ENCODE results near the gene FSIP1. TPM values are rescaled to one million over a fixed set of nuclear protein-coding genes. Genes with fewer than 3 reads are reported as not detected.

The FSIP1 gene
- total RNA-seq, 1 donor from 2014 or later: 0.41 TPM

DNA sequence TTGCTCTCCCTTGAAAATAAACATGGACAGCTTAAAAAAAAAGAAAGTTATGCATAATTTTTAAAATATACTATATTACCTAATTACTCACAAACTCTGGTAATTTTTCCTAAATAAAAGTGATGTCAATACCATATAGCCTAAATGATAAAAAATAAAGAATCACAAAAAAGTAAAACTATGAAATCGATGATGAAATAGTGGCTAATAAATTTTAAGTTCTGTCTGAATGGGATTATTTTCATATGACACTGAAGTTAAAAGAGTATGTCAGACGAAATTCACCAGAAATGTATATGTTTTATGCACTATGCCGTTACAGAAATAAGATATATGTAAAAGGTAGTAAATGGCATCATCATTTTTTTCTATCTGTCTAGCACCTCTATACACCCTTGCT is 51.4 kb downstream of the FSIP1 start:
- TF ChIP-seq, protein P1, sequence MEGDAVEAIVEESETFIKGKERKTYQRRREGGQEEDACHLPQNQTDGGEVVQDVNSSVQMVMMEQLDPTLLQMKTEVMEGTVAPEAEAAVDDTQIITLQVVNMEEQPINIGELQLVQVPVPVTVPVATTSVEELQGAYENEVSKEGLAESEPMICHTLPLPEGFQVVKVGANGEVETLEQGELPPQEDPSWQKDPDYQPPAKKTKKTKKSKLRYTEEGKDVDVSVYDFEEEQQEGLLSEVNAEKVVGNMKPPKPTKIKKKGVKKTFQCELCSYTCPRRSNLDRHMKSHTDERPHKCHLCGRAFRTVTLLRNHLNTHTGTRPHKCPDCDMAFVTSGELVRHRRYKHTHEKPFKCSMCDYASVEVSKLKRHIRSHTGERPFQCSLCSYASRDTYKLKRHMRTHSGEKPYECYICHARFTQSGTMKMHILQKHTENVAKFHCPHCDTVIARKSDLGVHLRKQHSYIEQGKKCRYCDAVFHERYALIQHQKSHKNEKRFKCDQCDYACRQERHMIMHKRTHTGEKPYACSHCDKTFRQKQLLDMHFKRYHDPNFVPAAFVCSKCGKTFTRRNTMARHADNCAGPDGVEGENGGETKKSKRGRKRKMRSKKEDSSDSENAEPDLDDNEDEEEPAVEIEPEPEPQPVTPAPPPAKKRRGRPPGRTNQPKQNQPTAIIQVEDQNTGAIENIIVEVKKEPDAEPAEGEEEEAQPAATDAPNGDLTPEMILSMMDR (IDR thresholded peaks at IDR 0.05; ENCODE audit: unreplicated experiment): no peak
- DNase-seq (ENCODE audit: low spot score): no peak
- no peak overlapping the region for H3K4me3 Mint-ChIP-seq (ENCODE audit: unreplicated experiment)
- no peaks in the 10 kb centered on the region for H3K9me3 Mint-ChIP-seq (ENCODE audit: unreplicated experiment)
- no peak overlapping the region for H3K27ac Mint-ChIP-seq (ENCODE audit: unreplicated experiment)
- peaks cover 2% of the 10 kb centered on the region for H3K27me3 Mint-ChIP-seq (ENCODE audit: unreplicated experiment)
- H3K4me1 Mint-ChIP-seq (ENCODE audit: unreplicated experiment): no peaks in the 10 kb centered on the region
- H3K36me3 Mint-ChIP-seq (ENCODE audit: low read depth, unreplicated experiment): no peaks in the 10 kb centered on the region

DNA sequence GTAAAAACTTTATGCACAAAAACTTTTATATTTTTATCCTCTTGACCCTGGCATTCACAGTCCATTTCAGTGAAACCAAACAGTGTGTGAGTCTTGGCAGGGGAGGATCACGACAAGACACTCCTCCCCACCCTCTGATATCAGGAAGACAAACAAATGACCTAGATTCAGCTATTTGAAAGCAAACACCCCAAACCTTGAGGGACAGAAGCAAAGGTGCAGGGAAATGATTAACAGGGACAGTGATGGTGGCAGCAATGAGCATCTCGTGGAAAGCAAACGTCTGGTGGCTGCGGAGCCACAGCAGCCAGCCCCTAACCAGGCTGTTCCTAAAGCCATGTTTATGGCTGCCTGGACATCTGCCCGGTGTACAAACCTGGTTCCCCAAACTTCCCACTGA is 52.1 kb downstream of the FSIP1 start:
- no peak overlapping the region for H3K27ac Mint-ChIP-seq (ENCODE audit: unreplicated experiment)
- H3K9me3 Mint-ChIP-seq (ENCODE audit: unreplicated experiment): no peaks in the 10 kb centered on the region
- H3K36me3 Mint-ChIP-seq (ENCODE audit: low read depth, unreplicated experiment): no peaks in the 10 kb centered on the region
- no peaks in the 10 kb centered on the region for H3K4me1 Mint-ChIP-seq (ENCODE audit: unreplicated experiment)
- H3K4me3 Mint-ChIP-seq (ENCODE audit: unreplicated experiment): no peak overlapping the region
- H3K27me3 Mint-ChIP-seq (ENCODE audit: unreplicated experiment): no peaks in the 10 kb centered on the region
- TF ChIP-seq, protein P1 (IDR thresholded peaks at IDR 0.05; ENCODE audit: unreplicated experiment): no peak
- DNase-seq (ENCODE audit: low spot score): no peak

DNA sequence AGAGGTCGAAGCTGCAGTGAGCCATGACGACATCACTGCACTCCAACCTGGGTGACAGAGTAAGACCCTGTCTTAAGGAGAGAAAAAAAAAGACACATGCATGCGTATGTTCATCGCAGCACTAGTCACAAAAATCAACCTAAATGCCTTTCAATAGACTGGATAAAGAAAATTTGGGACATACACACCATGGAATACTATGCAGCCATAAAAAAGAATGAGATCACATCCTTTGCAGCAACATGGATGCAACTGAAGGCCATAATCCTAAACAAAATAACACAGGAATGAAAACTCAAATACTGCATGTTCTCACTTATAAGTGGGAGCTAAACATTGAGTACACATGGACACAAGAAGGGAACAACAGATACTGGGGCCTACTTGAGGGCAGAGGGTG is 53.1 kb downstream of the FSIP1 start:
- no peaks in the 10 kb centered on the region for H3K36me3 Mint-ChIP-seq (ENCODE audit: low read depth, unreplicated experiment)
- DNase-seq (ENCODE audit: low spot score): no peak
- H3K27ac Mint-ChIP-seq (ENCODE audit: unreplicated experiment): no peak overlapping the region
- H3K9me3 Mint-ChIP-seq (ENCODE audit: unreplicated experiment): no peaks in the 10 kb centered on the region
- H3K4me3 Mint-ChIP-seq (ENCODE audit: unreplicated experiment): no peak overlapping the region
- TF ChIP-seq, protein P1 (IDR thresholded peaks at IDR 0.05; ENCODE audit: unreplicated experiment): no peak
- no peaks in the 10 kb centered on the region for H3K4me1 Mint-ChIP-seq (ENCODE audit: unreplicated experiment)
- no peaks in the 10 kb centered on the region for H3K27me3 Mint-ChIP-seq (ENCODE audit: unreplicated experiment)

DNA sequence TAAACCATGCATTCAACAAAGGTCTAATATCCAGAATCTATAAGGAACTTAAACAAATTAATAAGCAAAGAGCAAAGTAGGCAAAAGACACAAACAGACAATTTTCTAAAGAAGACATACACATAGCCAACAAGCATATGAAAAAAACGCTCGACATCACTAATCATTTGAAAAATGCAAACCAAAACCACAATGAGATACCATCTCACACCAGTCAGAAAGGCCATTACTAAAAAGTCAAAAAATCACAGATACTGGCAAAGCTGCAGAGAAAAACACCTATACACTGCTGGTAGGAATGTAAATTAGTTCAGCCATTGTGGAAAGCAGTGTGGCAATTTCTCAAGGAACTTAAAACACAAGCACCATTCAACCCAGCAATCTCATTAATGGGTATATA is 53.8 kb downstream of the FSIP1 start:
- Mint-ChIP-seq H3K4me1 (ENCODE audit: unreplicated experiment) (no peaks in the 10 kb centered on the region), H3K9me3 (ENCODE audit: unreplicated experiment) (no peaks in the 10 kb centered on the region), H3K27me3 (ENCODE audit: unreplicated experiment) (no peaks in the 10 kb centered on the region), H3K4me3 (ENCODE audit: unreplicated experiment) (no peak overlapping the region), H3K36me3 (ENCODE audit: low read depth, unreplicated experiment) (no peaks in the 10 kb centered on the region), H3K27ac (ENCODE audit: unreplicated experiment) (no peak overlapping the region)
- TF ChIP-seq, protein P1 (IDR thresholded peaks at IDR 0.05; ENCODE audit: unreplicated experiment): no peak
- DNase-seq (ENCODE audit: low spot score): no peak

DNA sequence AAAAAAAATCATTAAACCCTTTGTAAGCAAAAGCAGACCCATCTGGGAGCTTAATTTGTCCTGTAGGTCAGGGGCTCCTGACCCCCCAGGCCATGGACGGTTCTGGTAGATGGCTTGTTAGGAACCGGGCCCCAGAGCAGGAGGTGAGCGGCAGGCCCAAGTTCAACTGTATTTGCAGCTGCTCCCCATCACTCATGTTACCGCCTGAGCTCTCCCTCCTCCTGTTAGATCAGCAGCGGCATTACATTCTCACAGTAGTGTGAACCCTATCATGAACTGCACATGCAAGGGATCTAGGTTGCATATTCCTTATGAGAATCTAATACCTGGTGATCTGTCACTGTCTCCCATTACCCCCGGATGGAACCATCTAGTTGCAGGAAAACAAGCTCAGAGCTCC is 60.7 kb downstream of the FSIP1 start:
- Mint-ChIP-seq H3K36me3 (ENCODE audit: low read depth, unreplicated experiment) (no peaks in the 10 kb centered on the region), H3K27me3 (ENCODE audit: unreplicated experiment) (no peaks in the 10 kb centered on the region), H3K27ac (ENCODE audit: unreplicated experiment) (no peak overlapping the region), H3K4me3 (ENCODE audit: unreplicated experiment) (no peak overlapping the region), H3K9me3 (ENCODE audit: unreplicated experiment) (no peaks in the 10 kb centered on the region), H3K4me1 (ENCODE audit: unreplicated experiment) (no peaks in the 10 kb centered on the region)
- TF ChIP-seq, protein P1 (IDR thresholded peaks at IDR 0.05; ENCODE audit: unreplicated experiment): no peak
- DNase-seq (ENCODE audit: low spot score): no peak
